Measurements from ENCODE around the gene PREX1.

Gene PREX1

GRCh38 chr20:48794816-48795457 lies 32.9 kb downstream of the PREX1 start:
- DNase-seq (ENCODE audit: extremely low read depth in 1 of 2, low read depth in 1 of 2) = no peak

- no peak for DNase-seq (ENCODE audit: extremely low read depth in 1 of 2, low read depth in 1 of 2)
Observed at GRCh38 chr20:48794360-48794759, 33.4 kb downstream of the PREX1 start.

DNA sequence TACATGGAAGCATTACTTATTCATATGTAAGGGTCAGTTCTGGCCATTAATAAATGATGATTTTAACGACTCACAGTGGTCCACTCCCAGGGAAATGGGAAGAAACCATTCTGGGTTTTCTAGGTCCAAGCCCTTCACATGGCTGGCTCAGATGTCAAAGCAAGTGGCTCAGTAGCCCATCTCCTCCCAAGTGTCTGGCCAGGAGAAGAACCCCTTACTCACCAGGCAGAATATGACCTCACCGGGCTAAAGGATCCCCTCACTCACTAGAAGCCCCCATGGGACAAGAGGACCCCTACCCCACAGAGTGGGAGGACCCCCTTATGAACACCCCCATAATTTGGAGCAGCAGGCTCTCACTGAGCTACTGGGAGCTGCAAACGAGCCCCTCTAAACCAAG lies 34.0 kb downstream of the PREX1 start:
- no peak for DNase-seq (ENCODE audit: extremely low read depth in 1 of 2, low read depth in 1 of 2)

DNA sequence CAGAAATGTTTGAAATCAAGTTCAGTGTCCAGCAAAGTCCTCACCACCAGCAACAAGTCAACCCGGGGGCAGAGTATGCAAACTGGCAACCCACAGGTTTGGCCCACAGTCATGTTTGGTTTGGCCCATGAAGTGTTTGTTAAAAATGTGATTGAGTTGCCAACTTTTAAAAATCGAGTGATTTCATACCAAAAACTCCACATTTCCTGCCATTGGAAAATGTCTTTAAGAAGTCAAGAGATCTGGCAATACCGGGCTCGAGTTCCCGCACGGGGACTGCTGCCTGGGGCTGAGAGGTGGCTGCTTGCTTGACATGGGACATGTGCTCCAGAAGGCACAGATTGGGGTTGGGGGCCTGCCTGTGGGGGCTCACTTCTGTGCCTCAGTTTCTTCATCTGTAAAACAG lies 36.1 kb downstream of the PREX1 start:
- no peak for DNase-seq (ENCODE audit: extremely low read depth in 1 of 2, low read depth in 1 of 2)

DNA sequence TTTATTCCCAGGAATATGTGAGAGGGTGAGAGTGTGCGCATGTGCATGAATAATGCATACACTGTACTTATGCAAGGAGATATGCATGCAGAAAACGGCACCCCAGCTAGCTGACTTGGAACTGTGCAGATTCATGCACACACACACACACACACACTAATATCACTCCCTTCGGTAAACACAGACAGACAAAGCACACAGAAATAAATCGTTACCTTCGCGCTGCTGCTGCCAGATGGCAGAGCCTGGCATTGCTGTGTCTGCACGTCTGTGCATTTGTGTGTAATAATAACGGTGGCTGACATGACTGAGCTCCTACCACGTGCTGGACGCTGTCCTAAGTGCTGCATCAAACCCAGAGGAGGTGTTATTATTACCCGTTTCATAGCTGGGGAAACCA lies 36.8 kb downstream of the PREX1 start:
- DNase-seq (ENCODE audit: extremely low read depth in 1 of 2, low read depth in 1 of 2) = no peak

- DNase-seq (ENCODE audit: extremely low read depth in 1 of 2, low read depth in 1 of 2) = no peak
Observed at GRCh38 chr20:48790473-48791003, 37.3 kb downstream of the PREX1 start.

DNA sequence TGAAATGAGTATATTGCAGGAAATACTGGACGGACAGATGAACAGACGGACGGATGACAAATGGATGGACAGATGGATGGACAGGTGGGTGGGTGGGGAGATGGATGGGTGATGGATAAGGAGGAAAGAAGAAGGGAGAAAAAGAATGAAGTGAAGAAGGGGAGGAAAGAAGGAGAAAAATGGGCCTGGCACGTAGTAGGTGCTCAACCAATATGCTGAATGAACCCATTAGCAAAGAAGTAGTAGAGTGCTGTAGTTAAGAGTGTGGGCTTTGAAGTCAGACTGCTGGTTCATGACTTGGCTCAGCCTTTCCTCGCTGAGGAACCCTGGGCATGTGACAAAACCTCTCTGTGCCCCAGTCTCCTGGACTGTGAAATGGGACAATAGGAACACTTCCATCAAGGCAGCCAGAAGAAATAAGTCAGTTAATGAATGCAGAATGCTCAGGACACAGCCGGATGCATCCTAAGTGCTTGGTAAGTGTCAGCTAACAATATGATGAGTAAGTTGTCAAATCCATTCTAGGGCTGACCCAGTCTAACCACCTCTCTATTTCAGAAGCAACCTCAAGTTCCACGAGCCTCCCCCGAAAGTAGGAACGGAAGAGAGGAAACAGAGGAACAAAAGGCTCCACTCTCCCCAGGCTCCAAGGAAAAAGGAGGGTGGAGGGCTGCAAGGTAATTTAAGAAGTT lies 37.9 kb downstream of the PREX1 start:
- no peak for DNase-seq (ENCODE audit: extremely low read depth in 1 of 2, low read depth in 1 of 2)

- no peak for DNase-seq (ENCODE audit: extremely low read depth in 1 of 2, low read depth in 1 of 2)
Observed at GRCh38 chr20:48789185-48789668, 38.6 kb downstream of the PREX1 start.

- no peak for DNase-seq (ENCODE audit: extremely low read depth in 1 of 2, low read depth in 1 of 2)
Observed at GRCh38 chr20:48788486-48789072, 39.2 kb downstream of the PREX1 start.

DNA sequence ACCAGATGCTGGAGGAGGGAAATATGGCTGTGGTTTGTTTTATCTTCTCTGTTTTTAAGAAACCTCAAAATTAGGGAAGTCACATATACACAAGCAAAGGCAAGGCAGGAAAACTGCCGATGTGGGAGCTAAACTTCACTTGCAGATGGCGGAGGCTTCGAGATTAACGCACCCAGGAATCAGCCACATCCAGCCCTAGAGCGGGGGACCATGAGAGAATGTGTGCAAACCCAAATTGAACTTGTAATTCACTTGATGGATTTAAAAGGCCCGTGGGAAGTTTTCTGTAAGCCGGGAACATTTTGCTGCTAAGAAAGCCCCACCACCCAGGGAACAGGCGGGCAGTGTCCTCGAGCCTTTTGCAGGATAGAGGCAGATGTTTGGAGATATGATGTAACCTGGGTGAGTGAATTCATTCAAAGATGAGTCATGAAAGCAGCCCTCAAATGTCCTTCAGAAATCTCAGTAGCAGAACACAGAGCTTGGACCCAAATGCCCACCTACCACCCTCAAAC lies 39.9 kb downstream of the PREX1 start:
- no peak for DNase-seq (ENCODE audit: extremely low read depth in 1 of 2, low read depth in 1 of 2)

DNA sequence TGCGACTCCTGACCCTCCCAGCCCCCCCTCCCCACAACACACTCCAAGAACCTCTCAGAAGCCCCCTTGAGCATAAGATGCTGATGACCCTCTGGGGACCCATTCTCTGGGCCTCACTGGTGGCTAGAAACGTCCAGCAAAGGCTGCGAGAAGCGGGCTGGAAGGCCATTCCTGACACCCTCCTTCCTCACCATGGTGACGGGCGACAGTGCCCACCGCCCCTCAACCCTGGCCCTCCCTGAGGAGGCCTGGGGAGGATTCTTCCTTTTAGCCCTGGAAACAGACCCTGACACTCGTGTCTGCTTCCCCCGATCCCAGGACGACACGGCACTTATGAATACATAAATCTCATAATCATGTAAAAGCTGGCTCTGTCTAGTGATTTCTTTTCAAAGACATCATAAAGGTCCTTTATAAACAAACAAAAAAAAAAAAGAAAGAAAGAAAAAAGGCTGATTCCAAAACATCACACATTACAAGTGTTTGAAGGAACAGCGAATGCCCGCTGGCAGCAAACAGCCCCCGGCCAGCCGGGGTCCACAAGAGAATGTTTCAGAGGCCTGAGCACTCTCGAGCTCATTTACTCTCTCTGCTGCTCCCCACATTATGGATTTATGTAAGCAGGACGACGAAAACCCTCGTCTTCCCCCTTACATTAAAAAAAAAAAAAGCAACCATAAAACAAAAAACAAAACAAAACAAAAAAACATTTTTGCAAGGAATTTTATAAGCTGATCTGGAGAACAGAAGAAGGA lies 40.7 kb downstream of the PREX1 start:
- DNase-seq (ENCODE audit: extremely low read depth in 1 of 2, low read depth in 1 of 2) = no peak

DNA sequence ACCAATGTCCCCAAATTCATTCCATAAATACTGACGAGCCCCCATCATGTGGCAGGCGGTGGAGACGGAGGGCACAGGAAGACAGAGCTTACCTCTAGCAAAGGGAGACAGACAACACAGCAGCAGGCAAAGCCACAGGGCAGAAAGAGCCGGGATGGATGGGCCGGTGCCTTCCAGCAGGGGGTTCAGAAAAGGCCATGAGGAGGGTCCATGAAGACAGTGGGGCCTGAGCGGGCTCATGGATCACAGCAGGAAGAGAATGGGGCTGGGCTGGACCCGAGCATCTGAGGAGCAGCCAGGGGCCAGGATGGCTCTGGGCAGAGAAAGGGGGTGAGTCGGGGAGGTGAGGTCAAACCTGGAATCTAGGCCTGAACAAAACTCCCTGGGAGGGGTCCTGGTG lies 42.0 kb downstream of the PREX1 start:
- DNase-seq (ENCODE audit: extremely low read depth in 1 of 2, low read depth in 1 of 2) = no peak

DNA sequence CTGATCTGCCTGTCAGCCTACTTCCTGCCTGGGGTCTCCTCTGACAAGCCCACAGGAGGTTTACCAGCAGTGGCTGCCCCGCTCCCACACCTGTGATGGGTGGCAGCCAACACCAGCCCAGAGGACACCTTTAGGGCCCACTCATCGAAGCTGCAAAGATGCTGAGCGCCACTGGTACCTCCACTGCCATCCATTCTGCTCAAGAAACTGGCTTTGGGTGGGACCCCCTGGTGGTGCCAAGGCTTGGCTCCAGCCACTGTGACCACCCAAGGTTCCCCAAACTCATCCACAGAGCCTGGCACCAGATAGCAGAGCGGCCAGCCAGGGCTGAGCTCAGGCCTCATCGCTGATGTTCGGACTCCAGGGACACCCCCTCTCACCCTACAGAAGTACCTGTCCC lies 42.5 kb downstream of the PREX1 start:
- no peak for DNase-seq (ENCODE audit: extremely low read depth in 1 of 2, low read depth in 1 of 2)

DNA sequence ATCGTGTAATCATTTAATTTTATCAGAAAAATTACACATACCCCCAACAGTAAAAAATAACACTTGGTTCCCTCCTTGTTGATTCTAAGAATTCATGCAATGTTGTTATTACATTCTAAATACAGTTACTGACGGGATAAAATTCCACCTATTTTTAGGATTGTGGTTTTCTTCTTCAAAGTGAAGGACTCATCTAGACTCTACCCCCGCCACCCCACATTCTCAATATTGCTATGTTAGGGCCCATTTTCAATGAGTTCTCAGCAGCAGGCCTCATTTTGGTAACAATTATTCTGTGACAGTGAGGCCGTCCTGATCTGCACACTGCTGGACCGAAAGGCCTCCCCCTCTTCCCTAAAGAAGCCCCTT lies 43.5 kb downstream of the PREX1 start:
- no peak for DNase-seq (ENCODE audit: extremely low read depth in 1 of 2, low read depth in 1 of 2)

DNA sequence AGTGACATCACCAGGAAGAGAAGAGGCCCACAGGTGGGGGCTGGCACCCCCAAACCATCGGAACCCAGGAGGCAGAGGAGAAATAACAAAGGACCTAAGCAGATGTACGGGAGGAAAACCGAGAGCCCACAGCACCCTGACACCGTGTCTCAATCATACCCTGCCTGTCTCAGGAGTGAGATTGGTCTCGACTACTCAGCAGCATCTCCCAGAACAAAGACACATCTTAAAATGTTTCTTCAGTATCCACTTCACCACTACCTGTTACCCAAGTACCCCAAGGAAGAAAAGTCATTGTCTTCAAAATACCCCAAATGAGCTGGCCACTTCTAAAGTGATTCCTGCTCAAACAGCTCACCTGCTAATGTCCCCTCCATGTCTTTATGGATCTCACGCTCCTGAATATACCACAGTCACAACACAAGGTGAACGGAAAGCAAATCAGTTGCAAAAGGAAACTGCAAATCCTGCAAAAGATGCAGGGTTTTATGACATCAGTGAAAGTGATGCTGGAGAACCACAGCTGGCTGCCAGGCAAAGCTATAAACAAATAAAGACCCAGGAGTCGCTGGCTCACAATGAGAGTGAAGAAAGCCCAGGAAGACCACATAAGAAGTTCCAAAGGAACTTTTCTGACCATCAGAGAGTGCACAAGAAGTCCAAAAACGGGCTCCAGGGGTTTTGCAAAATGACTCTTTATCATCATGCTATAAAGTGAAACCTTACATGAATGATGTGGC lies 44.1 kb downstream of the PREX1 start:
- no peak for DNase-seq (ENCODE audit: extremely low read depth in 1 of 2, low read depth in 1 of 2)

DNA sequence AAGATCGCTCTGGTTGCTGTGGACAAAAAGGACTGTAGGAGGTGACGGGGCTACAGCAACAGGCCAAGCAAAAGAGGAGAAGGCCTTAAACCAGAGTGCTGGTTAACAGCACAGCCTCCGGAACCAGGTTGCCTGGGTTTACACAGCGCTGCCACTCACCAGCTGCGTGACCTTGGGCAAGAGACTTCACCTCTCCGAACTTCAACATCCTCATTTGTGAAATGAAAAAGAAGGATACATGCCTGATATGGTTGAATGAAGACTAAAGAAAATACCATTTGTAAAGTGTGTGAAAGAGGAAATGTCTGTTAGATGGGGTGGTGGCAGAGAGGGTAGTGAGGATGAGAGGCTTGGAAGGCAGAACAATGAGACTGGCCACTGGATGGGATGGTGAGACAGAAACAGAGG lies 44.9 kb downstream of the PREX1 start:
- DNase-seq (ENCODE audit: extremely low read depth in 1 of 2, low read depth in 1 of 2) = no peak

- DNase-seq (ENCODE audit: extremely low read depth in 1 of 2, low read depth in 1 of 2) = no peak
Observed at GRCh38 chr20:48782053-48782452, 45.7 kb downstream of the PREX1 start.

DNA sequence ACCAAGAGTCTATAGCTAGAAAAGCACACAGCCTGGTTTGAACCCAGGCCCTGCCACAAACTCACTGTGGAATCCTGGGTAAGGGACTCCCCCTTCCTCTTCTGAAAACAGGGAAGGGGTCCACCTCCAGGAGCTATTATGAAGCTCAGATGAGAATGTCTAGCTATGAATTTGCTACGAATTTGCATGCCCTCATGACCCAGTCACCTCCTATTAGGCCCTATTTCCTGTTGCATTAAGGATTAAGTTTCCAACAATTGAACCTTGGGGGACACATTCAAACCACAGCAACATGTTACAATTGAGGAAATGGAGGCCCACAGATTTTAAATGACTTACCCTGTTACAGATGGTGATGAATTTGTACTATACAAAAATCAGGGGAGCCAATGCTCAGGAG lies 46.2 kb downstream of the PREX1 start:
- DNase-seq (ENCODE audit: extremely low read depth in 1 of 2, low read depth in 1 of 2) = no peak

DNA sequence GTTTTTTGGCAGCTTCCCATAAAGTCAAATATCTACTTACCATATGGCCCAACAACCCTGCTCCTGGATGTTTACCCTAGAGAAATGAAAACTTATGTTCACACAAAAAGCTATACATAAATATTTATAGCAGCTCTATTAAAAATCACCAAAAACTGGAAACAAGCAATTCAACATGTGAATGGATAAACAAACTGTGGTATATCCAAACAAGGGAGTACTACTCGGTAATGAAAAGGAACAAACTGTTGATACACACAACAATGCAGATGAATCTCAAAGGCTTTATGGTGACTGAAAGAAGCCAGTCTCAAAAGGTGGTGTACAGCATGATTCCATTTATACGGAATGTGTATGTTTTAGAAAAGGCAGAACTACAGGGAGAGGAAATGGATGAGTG lies 48.4 kb downstream of the PREX1 start:
- DNase-seq (ENCODE audit: extremely low read depth in 1 of 2, low read depth in 1 of 2) = no peak

GRCh38 chr20:48777821-48778220 lies 50.0 kb downstream of the PREX1 start:
- no peak for DNase-seq (ENCODE audit: extremely low read depth in 1 of 2, low read depth in 1 of 2)
